NCI-H2171 treated with DMSO at 0.1 percent for 48 hours (cell line): ENCODE data around the gene CYP4F3.
"Not testable (repeated sequence)": the region's sequence is repeated elsewhere in the genome, so short reads cannot be mapped to it uniquely, and the experiment has no call there.

Experiments
- DNase-seq: peaks from one replicate; lab custom pipeline; 2025; lab: John Stamatoyannopoulos, UW

Gene CYP4F3

DNA sequence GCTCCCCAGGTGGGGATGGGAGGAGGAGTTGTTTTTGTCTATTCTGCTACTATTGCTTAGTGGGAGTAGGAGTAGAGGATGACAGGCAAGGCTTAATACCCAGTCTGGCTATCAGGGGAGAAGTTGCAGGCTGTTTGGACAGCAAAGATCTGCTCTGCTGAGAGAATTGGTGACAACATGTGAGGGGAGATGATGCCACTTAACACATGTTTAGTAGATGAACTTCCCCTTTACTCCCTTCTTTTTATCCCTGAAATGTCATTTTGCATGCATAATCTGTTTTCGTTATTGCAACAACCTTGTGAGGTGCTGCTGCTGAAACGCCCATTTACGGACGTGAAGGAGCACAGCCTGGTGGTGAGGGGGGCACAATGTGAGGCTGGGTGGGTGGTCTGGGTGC is 29.2 kb downstream of the CYP4F3 start:
- no peak for DNase-seq

DNA sequence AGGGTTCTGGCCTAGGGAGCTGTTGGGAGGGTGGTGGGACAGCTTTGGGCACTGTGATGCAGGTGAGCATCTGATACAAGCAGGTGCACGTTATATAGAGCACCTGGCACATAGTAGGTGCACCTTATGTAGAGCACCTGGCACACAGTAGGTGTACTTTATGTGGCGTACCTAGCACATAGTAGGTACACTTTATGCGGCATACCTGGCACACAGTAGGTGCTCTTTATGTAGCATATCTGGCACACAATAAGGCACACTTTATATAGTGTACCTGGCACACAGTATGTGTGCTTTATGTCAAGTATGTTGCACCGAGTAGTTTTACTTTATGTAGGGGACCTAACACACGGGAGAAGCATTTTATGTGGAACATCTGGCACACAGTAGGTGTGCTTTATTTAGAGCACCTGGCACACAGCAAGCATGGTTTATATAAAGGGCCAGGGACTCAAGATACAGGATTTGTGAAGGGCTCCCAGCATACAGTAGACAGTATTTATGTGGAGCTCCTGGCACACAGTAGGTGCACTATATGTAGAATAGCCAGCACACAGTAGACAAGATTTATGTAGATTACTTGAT is 30.6 kb downstream of the CYP4F3 start:
- no peak for DNase-seq

DNA sequence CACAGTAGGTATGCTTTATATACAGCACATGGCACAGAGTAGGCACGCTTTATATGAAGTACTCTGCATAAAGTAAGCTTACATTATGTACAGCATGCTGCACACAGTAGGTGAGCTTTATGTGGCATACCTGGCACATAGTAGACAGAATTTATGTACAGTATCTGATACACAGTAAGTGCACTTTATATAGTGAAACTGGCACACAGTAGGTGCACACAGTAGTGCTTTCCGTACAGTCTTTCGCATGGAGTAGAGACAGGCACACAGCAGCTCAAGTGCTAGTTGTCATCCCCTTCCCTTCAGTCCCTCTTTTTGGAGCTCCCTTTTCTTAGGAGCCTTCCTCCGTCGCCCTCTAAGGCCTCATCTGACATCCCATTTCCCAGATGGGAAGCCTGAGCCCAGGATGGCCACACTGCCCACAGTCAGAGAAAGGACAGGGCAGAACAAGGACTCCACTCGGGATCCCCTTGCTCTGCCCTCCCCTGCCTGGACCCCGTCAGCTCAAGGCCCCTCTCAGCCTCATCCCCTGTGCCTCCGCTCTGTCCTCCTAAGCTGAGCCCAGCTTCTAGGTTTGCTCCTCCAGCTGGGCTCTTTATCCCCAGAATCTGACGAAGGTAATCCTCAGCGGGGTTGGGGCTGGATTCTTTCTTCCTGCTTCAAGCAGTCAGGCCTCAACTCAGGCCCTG is 31.3 kb downstream of the CYP4F3 start:
- DNase-seq, result no peak

DNA sequence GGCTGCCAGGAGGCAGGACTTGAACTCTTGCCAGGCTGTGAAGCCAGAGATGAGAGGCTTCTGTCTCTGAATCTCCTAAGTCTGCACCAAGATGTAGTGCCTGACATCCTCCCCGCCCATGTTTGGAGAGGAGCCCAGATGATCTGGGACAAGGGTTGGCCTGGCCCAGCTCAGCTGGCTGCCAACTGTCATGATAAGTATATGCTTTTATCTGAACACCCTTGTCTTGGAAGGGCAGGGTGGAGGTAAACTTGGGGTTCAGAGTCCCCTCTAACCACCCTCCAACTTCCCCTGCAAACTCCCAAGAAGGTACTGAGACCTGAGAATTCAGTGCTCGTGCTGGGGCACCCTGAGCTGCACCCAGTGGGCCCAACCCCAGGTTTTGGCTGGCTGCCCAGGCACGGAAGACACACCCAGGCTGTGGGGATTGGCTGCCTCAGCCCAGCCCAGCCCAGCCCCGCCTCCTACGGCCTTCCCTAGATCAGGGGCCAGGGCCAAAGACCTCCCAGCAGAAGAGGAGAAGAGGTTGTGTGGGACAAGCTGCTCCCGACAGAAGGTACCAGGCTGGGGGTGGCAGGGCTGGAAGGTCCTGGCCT is 32.0 kb downstream of the CYP4F3 start, which contains the start of gene CYP4F12:
TSS of gene CYP4F12 (plus strand) at position 508 of the 596 bp plus-strand sequence. CDS start 443 bp downstream, outside the sequence.
- DNase-seq, result no peak

DNA sequence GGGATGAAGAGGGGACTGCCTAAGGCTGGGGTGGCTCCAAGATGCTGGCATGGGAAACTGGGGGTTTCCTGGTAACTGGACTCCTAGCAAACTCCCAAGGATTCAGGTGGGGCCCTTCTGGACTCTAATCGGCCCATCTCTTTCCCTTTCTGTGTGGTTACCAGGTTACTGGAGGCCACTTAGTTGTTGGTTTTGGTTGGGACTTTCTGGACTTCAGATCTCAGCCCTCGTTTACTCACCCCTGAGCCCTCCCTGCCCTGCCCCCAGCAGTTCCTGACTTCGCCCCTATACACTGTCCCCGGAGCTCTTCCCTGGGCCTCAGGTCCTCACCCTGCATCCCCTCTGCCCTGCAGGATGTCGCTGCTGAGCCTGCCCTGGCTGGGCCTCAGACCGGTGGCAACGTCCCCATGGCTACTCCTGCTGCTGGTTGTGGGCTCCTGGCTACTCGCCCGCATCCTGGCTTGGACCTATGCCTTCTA is 32.5 kb downstream of the CYP4F3 start:
- DNase-seq, result no peak

DNA sequence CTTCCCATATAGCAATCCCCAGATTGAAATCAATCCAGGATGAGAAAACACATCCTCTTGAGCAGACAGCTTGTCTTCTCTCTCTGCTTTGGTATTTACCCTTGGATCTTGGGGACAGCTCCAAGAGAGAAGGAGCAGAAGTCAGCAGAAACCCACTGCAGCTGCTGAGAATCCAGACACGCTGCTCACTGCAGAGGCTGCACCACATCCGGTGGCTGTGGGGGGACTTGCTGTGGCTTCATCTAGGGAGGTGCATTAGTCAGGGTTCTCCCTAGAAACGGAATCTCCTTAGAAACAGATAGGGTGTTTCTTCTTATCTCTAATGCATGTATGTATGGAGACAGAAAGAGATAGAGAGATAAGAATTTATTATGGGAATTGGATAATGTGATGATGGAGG is 34.9 kb downstream of the CYP4F3 start:
- no peak for DNase-seq

DNA sequence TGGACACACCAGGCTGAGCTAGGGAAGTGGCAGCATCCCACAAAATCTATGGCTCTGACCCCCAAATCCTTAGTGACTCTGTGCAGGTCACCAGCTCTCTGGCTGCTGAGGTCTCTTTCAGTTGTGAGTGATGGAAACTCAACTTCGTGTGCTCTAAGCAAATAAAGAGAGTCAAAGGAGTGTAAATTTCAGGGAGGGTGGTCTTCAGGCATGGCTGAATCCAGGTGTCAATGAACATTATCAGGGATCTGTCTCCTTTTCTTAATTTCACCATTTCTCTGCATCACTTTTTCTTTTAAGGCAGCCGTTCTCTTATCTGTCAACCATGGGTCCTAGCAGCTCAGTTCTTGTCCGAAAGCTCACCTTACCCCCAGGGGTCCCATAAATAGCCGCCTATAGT is 38.4 kb downstream of the CYP4F3 start:
- DNase-seq, result no peak

DNA sequence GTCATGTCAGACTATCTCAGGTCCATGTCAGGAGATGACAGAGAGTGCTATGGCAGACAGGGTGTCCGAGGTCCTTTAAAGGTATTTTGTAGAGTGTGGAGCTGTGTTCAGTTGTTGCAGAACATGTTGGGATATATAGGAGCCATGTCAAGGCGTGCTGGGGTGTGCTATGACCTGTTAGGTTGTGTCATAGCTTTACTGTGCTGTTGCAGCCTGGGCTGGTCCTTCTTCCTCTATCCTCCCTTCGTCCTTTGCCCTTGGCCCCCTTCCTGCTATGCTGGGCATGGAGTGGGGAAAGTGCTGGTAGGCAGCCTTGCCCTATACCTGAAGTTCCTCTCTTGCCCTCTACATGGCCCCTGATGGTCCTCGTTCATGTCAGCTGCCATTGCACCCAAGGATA is 39.2 kb downstream of the CYP4F3 start:
- DNase-seq, result not testable (repeated sequence)

DNA sequence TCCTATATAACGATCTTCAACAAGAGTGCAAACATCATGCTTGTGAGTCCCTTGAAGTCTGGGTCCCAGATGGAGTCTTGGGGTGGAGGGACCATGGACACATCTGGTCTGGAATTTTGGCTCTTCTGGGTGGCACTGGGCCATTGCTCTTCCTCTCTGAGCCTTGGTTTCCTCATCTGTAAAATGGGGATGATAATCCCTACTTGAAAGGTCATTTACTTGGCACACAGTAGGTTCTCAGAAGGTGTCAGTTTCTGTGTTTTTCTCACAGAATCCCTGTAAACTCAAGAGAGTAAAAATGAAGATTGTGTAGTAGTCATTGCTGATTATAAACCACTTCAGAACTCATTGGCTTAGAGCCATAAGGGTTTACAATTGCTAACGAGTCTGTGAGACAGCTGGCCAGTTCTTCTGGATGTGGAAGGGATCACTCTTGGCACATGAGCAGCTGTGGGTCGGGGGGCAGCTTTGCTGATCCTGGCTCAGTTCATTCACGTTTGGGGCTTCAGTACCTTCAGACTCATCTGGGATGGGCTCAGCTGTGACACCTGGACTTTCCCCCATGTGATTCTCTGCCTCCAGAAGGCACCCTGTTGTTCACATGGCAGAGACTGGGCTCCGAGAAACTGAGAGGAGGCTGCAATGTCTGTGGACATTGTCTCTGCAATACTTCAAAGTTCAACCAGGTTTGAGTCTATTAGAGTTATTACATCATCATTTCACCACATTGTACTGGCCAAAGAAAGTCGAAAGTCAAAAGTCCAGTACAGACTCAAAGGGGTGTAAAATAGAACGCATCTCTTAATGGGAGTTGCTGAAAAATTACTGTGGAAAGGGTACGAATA is 40.0 kb downstream of the CYP4F3 start:
- no peak for DNase-seq

DNA sequence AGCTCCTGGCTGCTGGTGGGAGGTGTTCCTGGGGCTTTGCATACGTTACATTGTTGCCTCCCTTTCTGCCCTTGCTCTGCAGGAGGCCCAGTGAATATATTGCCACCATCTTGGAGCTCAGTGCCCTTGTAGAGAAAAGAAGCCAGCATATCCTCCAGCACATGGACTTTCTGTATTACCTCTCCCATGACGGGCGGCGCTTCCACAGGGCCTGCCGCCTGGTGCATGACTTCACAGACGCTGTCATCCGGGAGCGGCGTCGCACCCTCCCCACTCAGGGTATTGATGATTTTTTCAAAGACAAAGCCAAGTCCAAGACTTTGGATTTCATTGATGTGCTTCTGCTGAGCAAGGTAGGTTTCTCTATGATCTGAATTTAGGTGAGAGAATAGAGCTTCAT is 42.7 kb downstream of the CYP4F3 start:
- no peak for DNase-seq

DNA sequence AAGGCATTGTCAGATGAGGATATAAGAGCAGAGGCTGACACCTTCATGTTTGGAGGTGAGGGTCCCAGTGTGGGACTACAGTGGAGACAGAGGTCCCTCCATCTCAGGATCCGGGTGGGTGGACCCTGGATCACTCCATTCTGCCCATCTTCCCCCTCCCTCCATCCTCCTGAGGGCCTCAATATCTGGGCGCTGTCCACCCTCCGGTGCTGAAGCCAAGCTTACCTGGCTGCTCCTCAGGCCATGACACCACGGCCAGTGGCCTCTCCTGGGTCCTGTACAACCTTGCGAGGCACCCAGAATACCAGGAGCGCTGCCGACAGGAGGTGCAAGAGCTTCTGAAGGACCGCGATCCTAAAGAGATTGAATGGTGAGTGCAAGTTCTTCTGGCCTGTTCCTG is 44.1 kb downstream of the CYP4F3 start:
- DNase-seq, result no peak

DNA sequence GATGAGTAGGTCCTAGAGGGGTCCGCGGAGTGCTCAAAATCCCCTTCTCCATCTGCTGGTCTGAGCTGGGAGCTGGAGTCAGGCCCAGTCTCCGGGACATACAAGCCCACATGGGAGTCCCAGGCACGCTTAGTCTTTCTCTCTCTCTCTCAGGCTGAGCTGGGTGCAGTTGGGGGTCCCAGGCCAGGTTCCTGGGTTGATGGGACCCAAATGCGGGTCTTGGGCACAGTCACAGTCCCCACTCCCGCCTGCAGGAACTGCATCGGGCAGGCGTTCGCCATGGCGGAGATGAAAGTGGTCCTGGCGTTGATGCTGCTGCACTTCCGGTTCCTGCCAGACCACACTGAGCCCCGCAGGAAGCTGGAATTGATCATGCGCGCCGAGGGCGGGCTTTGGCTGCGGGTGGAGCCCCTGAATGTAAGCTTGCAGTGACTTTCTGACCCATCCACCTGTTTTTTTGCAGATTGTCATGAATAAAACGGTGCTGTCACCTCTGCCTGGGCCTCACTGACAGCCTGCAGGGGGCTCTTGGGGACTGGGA is 56.0 kb downstream of the CYP4F3 start:
- DNase-seq, result no peak

DNA sequence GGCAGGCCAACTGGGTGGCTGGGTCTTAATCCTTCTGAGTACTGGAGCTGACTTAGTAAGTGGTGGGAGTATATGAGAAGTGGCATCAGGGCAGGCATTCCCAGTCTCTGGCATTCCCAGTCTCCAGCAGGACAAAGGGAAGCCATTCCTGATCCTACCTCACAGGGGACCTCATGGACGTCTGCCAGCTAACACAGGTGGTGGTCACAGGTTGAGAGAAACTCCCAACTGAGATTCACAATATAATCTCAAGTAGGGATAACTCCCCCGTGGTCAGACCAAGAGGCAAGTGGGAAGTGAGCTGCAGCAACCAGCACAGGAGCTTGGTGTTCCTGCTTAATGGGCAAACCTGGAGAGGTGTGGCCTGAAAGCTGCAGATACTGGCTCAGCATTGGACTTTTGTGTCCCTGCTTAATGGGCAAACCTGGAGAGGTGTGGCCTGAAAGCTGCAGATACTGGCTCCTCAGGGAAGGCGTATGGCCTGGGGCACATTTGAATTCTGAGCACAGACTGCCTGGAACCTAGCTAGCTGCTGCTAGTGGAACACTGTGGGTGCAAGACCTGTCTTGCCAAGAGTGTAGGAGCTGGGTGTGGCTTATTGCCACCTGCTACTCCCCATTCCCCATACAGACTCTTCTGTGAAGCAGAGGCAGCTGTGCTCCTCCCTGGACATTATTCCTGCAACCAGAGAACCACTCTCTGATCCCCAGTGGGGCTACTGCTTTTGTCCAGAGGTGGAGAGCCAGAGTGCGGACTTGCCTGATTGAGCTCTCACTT is 61.2 kb downstream of the CYP4F3 start:
- peak; percentile 64 for DNase-seq

DNA sequence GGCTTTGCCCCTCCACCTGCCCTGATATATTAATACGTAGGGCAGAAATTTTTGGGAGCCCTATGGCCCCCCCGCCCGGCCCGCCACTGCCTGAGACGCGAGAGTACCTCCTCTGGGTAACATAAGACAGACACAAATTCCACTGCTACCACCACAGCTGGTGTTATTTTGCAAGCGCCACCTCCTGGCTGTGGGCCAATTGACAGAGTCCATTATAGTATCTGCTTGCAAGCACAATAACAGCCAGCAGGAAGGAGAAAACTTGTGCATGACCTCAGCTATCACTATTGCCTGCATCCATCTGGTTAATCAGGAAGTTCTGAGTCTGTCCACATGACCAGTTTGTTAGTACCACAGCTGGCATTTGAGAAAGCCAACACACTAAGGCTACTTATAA is 61.8 kb downstream of the CYP4F3 start:
- peak; percentile 88 for DNase-seq
